OCI-LY1 (cell line): Measurements from ENCODE around the gene SETDB2.

Experiments used
- H2AFZ ChIP-seq: fragments of 200-600 bp; sonication (generic), shearing (Covaris generic); 2 replicates; pipeline ENCODE4 v1.6.0; 2014; ENCODE audit warnings: antibody characterized with exemption, mild to moderate bottlenecking, low read length
- H3F3A ChIP-seq: fragments of 200-600 bp; sonication (generic), shearing (Covaris generic); 2 replicates; pipeline ENCODE4 v1.6.0; 2014; ENCODE audit warnings: mild to moderate bottlenecking, antibody characterized with exemption, low read length, moderate library complexity; ENCODE audit not compliant: insufficient read depth
- H3K27ac ChIP-seq: fragments of 200-600 bp; sonication (generic); 2 replicates; pipeline ENCODE4 v1.5.1; 2014; ENCODE audit warnings: low read length, mixed run types, mild to moderate bottlenecking, low read depth; ENCODE audit not compliant: poor library complexity, severe bottlenecking
- H3K27me3 ChIP-seq: fragments of 200-600 bp; sonication (generic); 2 replicates; pipeline ENCODE4 v1.6.0; 2014; ENCODE audit warnings: antibody characterized with exemption, mild to moderate bottlenecking, low read length, moderate library complexity; ENCODE audit not compliant: insufficient read depth
- H3K36me3 ChIP-seq: fragments of 200-600 bp; sonication (generic); 2 replicates; pipeline ENCODE4 v1.6.1; 2014; ENCODE audit warnings: mild to moderate bottlenecking, antibody characterized with exemption, low read length, moderate library complexity, mixed read lengths; ENCODE audit not compliant: insufficient read depth
- H3K4me1 ChIP-seq: fragments of 200-600 bp; sonication (generic); 2 replicates; pipeline ENCODE4 v1.5.1; 2014; ENCODE audit warnings: mild to moderate bottlenecking, low read length, moderate library complexity; ENCODE audit not compliant: insufficient read depth, severe bottlenecking
- H3K4me2 ChIP-seq: fragments of 200-600 bp; sonication (generic), shearing (Covaris generic); 2 replicates; pipeline ENCODE4 v1.6.1; 2014; ENCODE audit warnings: low read length
- H3K4me3 ChIP-seq: fragments of 200-600 bp; sonication (generic); 2 replicates; pipeline ENCODE4 v1.5.1; 2014; ENCODE audit warnings: low read length, low read depth, mild to moderate bottlenecking, mixed read lengths; ENCODE audit not compliant: poor library complexity, severe bottlenecking
- H3K79me2 ChIP-seq: fragments of 200-600 bp; shearing (Covaris generic); 2 replicates; pipeline ENCODE4 v1.6.1; 2016; ENCODE audit warnings: mixed run types, low read length, mixed read lengths; ENCODE audit not compliant: insufficient read depth
- H3K9ac ChIP-seq: fragments of 200-600 bp; sonication (generic), shearing (Covaris generic); 2 replicates; pipeline ENCODE4 v1.6.1; 2014; ENCODE audit warnings: mild to moderate bottlenecking, low read length, mixed read lengths
- H3K9me2 ChIP-seq: fragments of 200-600 bp; sonication (generic), shearing (Covaris generic); 2 replicates; pipeline ENCODE4 v1.6.1; 2014; ENCODE audit warnings: low read depth, mild to moderate bottlenecking, low read length, mixed read lengths
- H3K9me3 ChIP-seq: fragments of 200-600 bp; shearing (Covaris generic); 2 replicates; pipeline ENCODE4 v1.6.1; 2014; ENCODE audit warnings: low read length, mixed read lengths
- H4K20me1 ChIP-seq: fragments of 200-600 bp; sonication (generic), shearing (Covaris generic); 2 replicates; pipeline ENCODE4 v1.6.0; 2016; ENCODE audit warnings: mild to moderate bottlenecking, low read length; ENCODE audit not compliant: insufficient read depth
- CTCF ChIP-seq: fragments of 200-600 bp; sonication (generic), shearing (Covaris generic); IDR thresholded peaks from 2 replicates; pipeline ENCODE4 v1.5.1; 2017; ENCODE audit warnings: mild to moderate bottlenecking, antibody characterized with exemption, low read length, moderate library complexity, mixed read lengths
- EZH2 ChIP-seq: fragments of 200-600 bp; sonication (generic), shearing (Covaris generic); IDR thresholded peaks from 2 replicates; pipeline ENCODE4 v1.8.0; 2017; ENCODE audit warnings: borderline replicate concordance, mixed run types, mild to moderate bottlenecking, antibody characterized with exemption, low read length, moderate library complexity, mixed read lengths

Gene SETDB2

GRCh38 chr13:49464085-49464484 lies 20.0 kb downstream of the SETDB2 start:
- Histone ChIP-seq H3K9me2 (no peaks in the 10 kb centered on the region), H3K4me2 (no peak overlapping the region), H4K20me1 (no peaks in the 10 kb centered on the region), H3K4me1 (no peaks in the 10 kb centered on the region), H3K9ac (no peak overlapping the region), H3F3A (no peaks in the 10 kb centered on the region), H3K4me3 (no peak overlapping the region), H3K79me2 (no peaks in the 10 kb centered on the region), H3K9me3 (peaks cover 14% of the 10 kb centered on the region; the same call in 1 of the 2 replicates), H2AFZ (no peak overlapping the region), H3K27ac (no peak overlapping the region), H3K27me3 (no peaks in the 10 kb centered on the region), H3K36me3 (peaks cover 95% of the 10 kb centered on the region)
- TF ChIP-seq EZH2: no peak
- no peak for TF ChIP-seq CTCF

GRCh38 chr13:49464621-49465325 lies 20.7 kb downstream of the SETDB2 start:
- H3K27ac ChIP-seq: no peak overlapping the region
- no peaks in the 10 kb centered on the region for H3K79me2 ChIP-seq
- H3K4me2 ChIP-seq: no peak overlapping the region

GRCh38 chr13:49466292-49466838 lies 22.3 kb downstream of the SETDB2 start:
- H3K4me2 ChIP-seq: no peak overlapping the region
- no peaks in the 10 kb centered on the region for H3K9me2 ChIP-seq
- TF ChIP-seq EZH2 (no peak), CTCF (no peak)
- H3K79me2 ChIP-seq: no peaks in the 10 kb centered on the region
- H3K4me1 ChIP-seq: no peaks in the 10 kb centered on the region
- peaks cover 14% of the 10 kb centered on the region; the same call in 1 of the 2 replicates for H3K9me3 ChIP-seq
- H2AFZ ChIP-seq: no peak overlapping the region
- H4K20me1 ChIP-seq: no peaks in the 10 kb centered on the region
- peaks cover 98% of the 10 kb centered on the region for H3K36me3 ChIP-seq
- no peaks in the 10 kb centered on the region for H3K27me3 ChIP-seq
- H3K4me3 ChIP-seq: no peak overlapping the region
- no peak overlapping the region for H3K27ac ChIP-seq
- H3F3A ChIP-seq: no peaks in the 10 kb centered on the region
- H3K9ac ChIP-seq: no peak overlapping the region

More at GRCh38 chr13:49464621-49465325, 20.7 kb downstream of the SETDB2 start:
- peaks cover 14% of the 10 kb centered on the region; the same call in 1 of the 2 replicates for H3K9me3 ChIP-seq
- no peak for TF ChIP-seq CTCF
- no peak for TF ChIP-seq EZH2
- no peaks in the 10 kb centered on the region for H3K4me1 ChIP-seq
- no peaks in the 10 kb centered on the region for H3K9me2 ChIP-seq
- no peak overlapping the region for H3K4me3 ChIP-seq
- no peaks in the 10 kb centered on the region for H3F3A ChIP-seq
- no peak overlapping the region for H2AFZ ChIP-seq
- H3K9ac ChIP-seq: no peak overlapping the region
- no peaks in the 10 kb centered on the region for H4K20me1 ChIP-seq
- H3K36me3 ChIP-seq: peaks cover 99% of the 10 kb centered on the region
- no peaks in the 10 kb centered on the region for H3K27me3 ChIP-seq
